ENCODE measurements around the gene STXBP6.

DNA sequence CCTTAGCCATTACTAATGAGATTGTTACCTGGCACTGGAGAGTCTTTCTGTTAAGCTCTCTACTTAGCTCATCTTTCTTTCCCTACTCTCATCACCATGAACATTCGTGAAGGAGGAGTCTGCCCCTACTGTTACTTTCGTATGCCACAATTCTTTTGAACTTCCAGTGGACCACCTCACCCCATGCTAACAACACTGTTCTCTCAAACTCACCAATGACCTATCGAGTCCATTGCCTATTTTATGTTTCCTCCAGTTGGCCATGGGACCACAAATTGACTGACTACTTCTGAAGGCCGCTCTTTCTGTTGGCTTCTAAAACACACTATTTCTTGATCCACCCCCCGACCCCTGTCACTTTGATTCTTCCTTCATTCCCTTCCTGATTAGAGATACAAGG lies 223.6 kb downstream of the STXBP6 start:
- no peak for TF ChIP-seq EZH2 (IDR thresholded peaks at IDR 0.05)
- TF ChIP-seq, protein P1, sequence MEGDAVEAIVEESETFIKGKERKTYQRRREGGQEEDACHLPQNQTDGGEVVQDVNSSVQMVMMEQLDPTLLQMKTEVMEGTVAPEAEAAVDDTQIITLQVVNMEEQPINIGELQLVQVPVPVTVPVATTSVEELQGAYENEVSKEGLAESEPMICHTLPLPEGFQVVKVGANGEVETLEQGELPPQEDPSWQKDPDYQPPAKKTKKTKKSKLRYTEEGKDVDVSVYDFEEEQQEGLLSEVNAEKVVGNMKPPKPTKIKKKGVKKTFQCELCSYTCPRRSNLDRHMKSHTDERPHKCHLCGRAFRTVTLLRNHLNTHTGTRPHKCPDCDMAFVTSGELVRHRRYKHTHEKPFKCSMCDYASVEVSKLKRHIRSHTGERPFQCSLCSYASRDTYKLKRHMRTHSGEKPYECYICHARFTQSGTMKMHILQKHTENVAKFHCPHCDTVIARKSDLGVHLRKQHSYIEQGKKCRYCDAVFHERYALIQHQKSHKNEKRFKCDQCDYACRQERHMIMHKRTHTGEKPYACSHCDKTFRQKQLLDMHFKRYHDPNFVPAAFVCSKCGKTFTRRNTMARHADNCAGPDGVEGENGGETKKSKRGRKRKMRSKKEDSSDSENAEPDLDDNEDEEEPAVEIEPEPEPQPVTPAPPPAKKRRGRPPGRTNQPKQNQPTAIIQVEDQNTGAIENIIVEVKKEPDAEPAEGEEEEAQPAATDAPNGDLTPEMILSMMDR (IDR thresholded peaks at IDR 0.05): no peak

Data from neural progenitor cell (in vitro differentiated cells).